Rectal smooth muscle tissue (tissue), 1 donor: ENCODE data around the gene XRN2.

Experiments
- H3K27ac ChIP-seq: one replicate; pipeline ENCODE4 v1.7.0; 2013; ENCODE audit warnings: low read depth, low read length, inconsistent platforms
- H3K27me3 ChIP-seq: one replicate; pipeline ENCODE4 v1.7.0; 2013; ENCODE audit warnings: low read length; ENCODE audit not compliant: control insufficient read depth, insufficient read depth
- H3K36me3 ChIP-seq: one replicate; pipeline ENCODE4 v1.7.0; 2013; ENCODE audit warnings: low read length; ENCODE audit not compliant: control insufficient read depth, insufficient read depth
- H3K4me1 ChIP-seq: one replicate; pipeline ENCODE4 v1.7.0; 2013; ENCODE audit warnings: low read length; ENCODE audit not compliant: control insufficient read depth, insufficient read depth
- H3K4me3 ChIP-seq: one replicate; pipeline ENCODE4 v1.7.0; 2013; ENCODE audit warnings: low read length
- H3K9ac ChIP-seq: one replicate; pipeline ENCODE4 v1.7.0; 2013; ENCODE audit warnings: low read length

The XRN2 gene

GRCh38 chr20:21340991-21341697 is 38.0 kb downstream of the XRN2 start:
- no peak overlapping the region for H3K27ac ChIP-seq
- H3K4me1 ChIP-seq: no peaks in the 10 kb centered on the region
- no peak overlapping the region for H3K9ac ChIP-seq
- H3K4me3 ChIP-seq: no peak overlapping the region
- H3K36me3 ChIP-seq: peaks cover 26% of the 10 kb centered on the region
- no peaks in the 10 kb centered on the region for H3K27me3 ChIP-seq

GRCh38 chr20:21342656-21343345 is 39.7 kb downstream of the XRN2 start:
- Histone ChIP-seq H3K27me3 (no peaks in the 10 kb centered on the region), H3K36me3 (peaks cover 15% of the 10 kb centered on the region), H3K4me3 (no peak overlapping the region), H3K27ac (no peak overlapping the region), H3K4me1 (no peaks in the 10 kb centered on the region), H3K9ac (no peak overlapping the region)

- no peak overlapping the region for H3K4me3 ChIP-seq
- peaks cover 14% of the 10 kb centered on the region for H3K36me3 ChIP-seq
- H3K27ac ChIP-seq: no peak overlapping the region
- H3K27me3 ChIP-seq: no peaks in the 10 kb centered on the region
- H3K4me1 ChIP-seq: no peaks in the 10 kb centered on the region
- no peak overlapping the region for H3K9ac ChIP-seq
These were observed 41.2 kb downstream of the XRN2 start for GRCh38 chr20:21344206-21344900.

- Histone ChIP-seq H3K4me3 (no peak overlapping the region), H3K36me3 (peaks cover 14% of the 10 kb centered on the region), H3K9ac (no peak overlapping the region), H3K27ac (no peak overlapping the region), H3K27me3 (no peaks in the 10 kb centered on the region), H3K4me1 (no peaks in the 10 kb centered on the region)
These were observed 41.8 kb downstream of the XRN2 start for GRCh38 chr20:21344961-21345360.

- no peak overlapping the region for H3K9ac ChIP-seq
- H3K4me3 ChIP-seq: no peak overlapping the region
- peaks cover 9% of the 10 kb centered on the region for H3K36me3 ChIP-seq
- no peak overlapping the region for H3K27ac ChIP-seq
- H3K4me1 ChIP-seq: no peaks in the 10 kb centered on the region
- no peaks in the 10 kb centered on the region for H3K27me3 ChIP-seq
These were observed 49.6 kb downstream of the XRN2 start for GRCh38 chr20:21352703-21353102.

- Histone ChIP-seq H3K36me3 (peaks cover 9% of the 10 kb centered on the region), H3K27me3 (no peaks in the 10 kb centered on the region), H3K27ac (no peak overlapping the region), H3K4me1 (no peaks in the 10 kb centered on the region), H3K9ac (no peak overlapping the region), H3K4me3 (no peak overlapping the region)
These were observed 50.1 kb downstream of the XRN2 start for GRCh38 chr20:21353236-21353635.

- H3K4me1 ChIP-seq: peaks cover under 1% of the 10 kb centered on the region
- no peak overlapping the region for H3K9ac ChIP-seq
- no peaks in the 10 kb centered on the region for H3K27me3 ChIP-seq
- H3K4me3 ChIP-seq: no peak overlapping the region
- no peaks in the 10 kb centered on the region for H3K36me3 ChIP-seq
- H3K27ac ChIP-seq: no peak overlapping the region
These were observed 52.9 kb downstream of the XRN2 start for GRCh38 chr20:21355981-21356380.

GRCh38 chr20:21356386-21356785 is 53.3 kb downstream of the XRN2 start:
- no peak overlapping the region for H3K27ac ChIP-seq
- no peaks in the 10 kb centered on the region for H3K27me3 ChIP-seq
- no peak overlapping the region for H3K4me3 ChIP-seq
- H3K36me3 ChIP-seq: no peaks in the 10 kb centered on the region
- H3K9ac ChIP-seq: no peak overlapping the region
- H3K4me1 ChIP-seq: peaks cover 3% of the 10 kb centered on the region

- Histone ChIP-seq H3K9ac (no peak overlapping the region), H3K4me3 (no peak overlapping the region), H3K4me1 (peaks cover 3% of the 10 kb centered on the region), H3K27ac (no peak overlapping the region), H3K27me3 (no peaks in the 10 kb centered on the region), H3K36me3 (no peaks in the 10 kb centered on the region)
These were observed 54.7 kb downstream of the XRN2 start for GRCh38 chr20:21357844-21358243.

- Histone ChIP-seq H3K4me3 (no peak overlapping the region), H3K36me3 (no peaks in the 10 kb centered on the region)
These were observed 55.6 kb downstream of the XRN2 start for GRCh38 chr20:21358737-21359136.

GRCh38 chr20:21360705-21361104 is 57.6 kb downstream of the XRN2 start:
- Histone ChIP-seq H3K9ac (no peak overlapping the region), H3K27me3 (no peaks in the 10 kb centered on the region), H3K27ac (no peak overlapping the region), H3K36me3 (no peaks in the 10 kb centered on the region), H3K4me3 (no peak overlapping the region), H3K4me1 (peaks cover 3% of the 10 kb centered on the region)

More at GRCh38 chr20:21358737-21359136, 55.6 kb downstream of the XRN2 start:
- Histone ChIP-seq H3K4me1 (peaks cover 3% of the 10 kb centered on the region), H3K27ac (no peak overlapping the region), H3K27me3 (no peaks in the 10 kb centered on the region), H3K9ac (no peak overlapping the region)

- no peak overlapping the region for H3K9ac ChIP-seq
- H3K4me3 ChIP-seq: no peak overlapping the region
- H3K4me1 ChIP-seq: peaks cover 3% of the 10 kb centered on the region
- no peak overlapping the region for H3K27ac ChIP-seq
- H3K36me3 ChIP-seq: no peaks in the 10 kb centered on the region
- H3K27me3 ChIP-seq: no peaks in the 10 kb centered on the region
These were observed 58.1 kb downstream of the XRN2 start for GRCh38 chr20:21361266-21361665.
